ENCODE results near the gene DMXL2. TPM values are rescaled to one million over a fixed set of nuclear protein-coding genes. Genes with fewer than 3 reads are reported as not detected.

DMXL2 gene
- total RNA-seq, 1 donor from 2014 or later, result 23.6 TPM

DNA sequence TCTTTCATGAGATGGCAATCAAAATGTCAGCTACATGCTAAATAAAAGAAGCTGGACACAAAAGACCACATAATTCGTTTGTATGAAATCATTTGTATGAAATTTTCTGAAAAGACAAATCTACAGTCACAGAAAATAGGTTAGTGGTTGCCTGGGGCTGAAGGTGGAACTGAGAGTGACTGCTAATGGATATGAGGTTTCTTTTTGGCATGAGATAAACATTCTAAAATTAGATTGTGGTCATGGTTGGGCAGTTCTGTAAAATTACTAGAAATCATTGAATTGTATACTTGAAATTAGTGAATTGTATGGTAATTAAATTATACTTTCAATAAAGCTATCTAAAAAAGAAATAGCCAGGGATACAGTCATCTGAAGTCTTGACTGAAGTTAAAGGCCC is 2.7 kb upstream of the DMXL2 start:
- Histone ChIP-seq H3K9me3 (no peaks in the 10 kb centered on the region), H3K4me3 (no peak overlapping the region), H3K36me3 (no peaks in the 10 kb centered on the region), H3K27me3 (no peaks in the 10 kb centered on the region), H3K4me1 (peaks cover 23% of the 10 kb centered on the region), H3K27ac (no peak overlapping the region)
- TF ChIP-seq, protein P1, sequence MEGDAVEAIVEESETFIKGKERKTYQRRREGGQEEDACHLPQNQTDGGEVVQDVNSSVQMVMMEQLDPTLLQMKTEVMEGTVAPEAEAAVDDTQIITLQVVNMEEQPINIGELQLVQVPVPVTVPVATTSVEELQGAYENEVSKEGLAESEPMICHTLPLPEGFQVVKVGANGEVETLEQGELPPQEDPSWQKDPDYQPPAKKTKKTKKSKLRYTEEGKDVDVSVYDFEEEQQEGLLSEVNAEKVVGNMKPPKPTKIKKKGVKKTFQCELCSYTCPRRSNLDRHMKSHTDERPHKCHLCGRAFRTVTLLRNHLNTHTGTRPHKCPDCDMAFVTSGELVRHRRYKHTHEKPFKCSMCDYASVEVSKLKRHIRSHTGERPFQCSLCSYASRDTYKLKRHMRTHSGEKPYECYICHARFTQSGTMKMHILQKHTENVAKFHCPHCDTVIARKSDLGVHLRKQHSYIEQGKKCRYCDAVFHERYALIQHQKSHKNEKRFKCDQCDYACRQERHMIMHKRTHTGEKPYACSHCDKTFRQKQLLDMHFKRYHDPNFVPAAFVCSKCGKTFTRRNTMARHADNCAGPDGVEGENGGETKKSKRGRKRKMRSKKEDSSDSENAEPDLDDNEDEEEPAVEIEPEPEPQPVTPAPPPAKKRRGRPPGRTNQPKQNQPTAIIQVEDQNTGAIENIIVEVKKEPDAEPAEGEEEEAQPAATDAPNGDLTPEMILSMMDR (IDR thresholded peaks at IDR 0.05), result no peak
- TF ChIP-seq POLR2AphosphoS5 (IDR thresholded peaks at IDR 0.05; ENCODE audit: insufficient read depth in 1 of 2, low read depth in 1 of 2) (no peak), POLR2A (IDR thresholded peaks at IDR 0.05) (no peak)
- intact Hi-C loops (cut with DNase I), result no loop called here
- DNase-seq (ENCODE audit: extremely low spot score in 2 of 2), result no peak

DNA sequence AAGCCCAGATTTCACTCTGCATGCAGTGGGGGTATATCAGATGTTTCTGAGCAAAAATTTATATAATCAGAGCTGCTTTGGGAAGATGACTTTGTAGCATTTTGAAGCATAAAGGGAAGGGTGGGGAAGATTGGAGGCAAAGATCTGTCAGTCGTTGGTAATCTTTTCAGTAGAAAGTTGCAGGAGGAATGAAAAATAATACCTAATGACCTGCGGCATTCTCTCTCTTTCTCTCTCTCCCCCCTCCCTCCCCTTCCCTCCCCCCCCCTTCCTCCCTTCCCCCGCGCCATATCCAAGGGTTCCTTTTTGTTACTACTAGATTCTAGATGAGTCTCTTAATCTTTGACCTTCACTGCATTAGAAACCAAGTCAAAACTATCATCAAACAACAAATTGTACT is 1.5 kb upstream of the DMXL2 start:
- Histone ChIP-seq H3K36me3 (no peaks in the 10 kb centered on the region), H3K4me1 (peaks cover 23% of the 10 kb centered on the region), H3K4me3 (no peak overlapping the region), H3K27ac (no peak overlapping the region), H3K9me3 (no peaks in the 10 kb centered on the region), H3K27me3 (no peaks in the 10 kb centered on the region)
- TF ChIP-seq POLR2A (IDR thresholded peaks at IDR 0.05) (no peak), POLR2AphosphoS5 (IDR thresholded peaks at IDR 0.05; ENCODE audit: insufficient read depth in 1 of 2, low read depth in 1 of 2) (no peak)
- TF ChIP-seq, protein P1 (IDR thresholded peaks at IDR 0.05), result no peak
- intact Hi-C loops (cut with DNase I), result no loop called here
- DNase-seq (ENCODE audit: extremely low spot score in 2 of 2), result no peak

DNA sequence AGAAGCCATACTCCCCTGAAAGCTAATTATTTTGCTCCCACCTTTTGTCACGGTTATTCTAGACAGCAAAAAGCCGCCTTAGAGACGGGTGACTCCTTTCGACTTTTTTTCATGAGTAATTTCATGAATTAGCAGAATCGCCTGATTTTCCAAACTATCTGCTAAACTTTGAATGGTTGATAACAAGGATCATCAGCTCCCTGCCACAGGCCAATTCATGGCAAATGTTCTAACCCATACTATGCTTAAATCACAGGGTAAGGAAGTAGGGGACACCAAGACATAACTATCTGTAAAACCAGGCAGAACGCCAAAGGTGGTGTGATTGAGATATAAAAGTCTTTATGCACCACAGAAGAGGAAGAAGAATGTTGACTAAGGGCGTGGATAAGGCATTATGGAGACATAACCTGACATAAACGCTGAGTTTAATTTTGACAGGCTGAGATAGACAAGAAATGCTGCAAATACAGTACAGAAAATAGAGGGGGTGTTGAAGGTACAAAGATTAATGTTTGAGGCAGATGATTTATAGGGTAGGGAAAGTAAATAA is 891 bp upstream of the DMXL2 start:
- H3K4me3 ChIP-seq, result peak overlapping the region; percentile 54 to 79
- intact Hi-C loops (cut with DNase I), result no loop called here
- H3K27me3 ChIP-seq, result no peaks in the 10 kb centered on the region
- H3K27ac ChIP-seq, result peak overlapping the region; percentile 64
- TF ChIP-seq POLR2A (IDR thresholded peaks at IDR 0.05), result no peak
- TF ChIP-seq, protein P1 (IDR thresholded peaks at IDR 0.05), result no peak
- TF ChIP-seq POLR2AphosphoS5 (IDR thresholded peaks at IDR 0.05; ENCODE audit: insufficient read depth in 1 of 2, low read depth in 1 of 2), result no peak
- H3K36me3 ChIP-seq, result no peaks in the 10 kb centered on the region
- H3K9me3 ChIP-seq, result no peaks in the 10 kb centered on the region
- DNase-seq (ENCODE audit: extremely low spot score in 2 of 2), result no peak
- H3K4me1 ChIP-seq, result peaks cover 23% of the 10 kb centered on the region

DNA sequence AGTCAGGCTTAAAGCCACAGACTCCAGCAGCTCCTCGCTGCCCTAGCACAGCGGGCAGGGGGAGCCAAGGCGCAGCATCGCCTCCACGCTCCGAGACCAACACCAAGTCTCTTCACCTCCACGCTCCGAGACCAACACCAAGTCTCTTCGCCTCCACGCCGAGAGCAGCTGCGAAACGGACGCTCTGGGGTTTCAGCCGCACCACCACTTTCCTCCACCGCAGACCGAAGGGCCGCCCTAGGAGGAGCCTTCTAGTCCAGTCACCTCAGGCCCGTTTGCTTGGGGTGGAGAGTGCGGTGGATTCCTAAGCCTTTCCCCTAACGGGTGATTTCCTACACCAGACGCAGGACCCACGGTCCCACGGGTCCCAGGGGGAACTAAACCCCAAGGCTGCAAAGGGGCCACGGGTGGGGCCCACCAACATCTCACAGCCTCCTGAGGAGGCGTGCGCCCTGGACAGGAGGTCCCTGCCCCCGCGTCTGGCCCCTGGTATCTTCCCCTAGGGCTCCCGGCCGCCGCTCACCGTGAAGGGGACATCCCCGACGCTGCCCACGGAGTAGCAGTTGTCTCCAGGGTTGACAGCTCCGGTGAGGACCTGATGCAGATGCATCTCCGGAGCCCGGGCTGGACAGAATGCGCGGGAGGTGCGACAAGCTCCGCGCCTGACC is 501 bp downstream of the DMXL2 start:
- Histone ChIP-seq H3K4me1 (peaks cover 23% of the 10 kb centered on the region), H3K4me3 (peak overlapping the region; percentile 54 to 79), H3K27me3 (no peaks in the 10 kb centered on the region), H3K27ac (peak overlapping the region; percentile 64), H3K9me3 (no peaks in the 10 kb centered on the region), H3K36me3 (no peaks in the 10 kb centered on the region)
- no peak for TF ChIP-seq POLR2AphosphoS5 (IDR thresholded peaks at IDR 0.05; ENCODE audit: insufficient read depth in 1 of 2, low read depth in 1 of 2)
- TF ChIP-seq POLR2A (IDR thresholded peaks at IDR 0.05), result no peak
- TF ChIP-seq, protein P1 (IDR thresholded peaks at IDR 0.05), result peak in 1 of 3 experiments; percentile 3
- DNase-seq (ENCODE audit: extremely low spot score in 2 of 2), result no peak
- intact Hi-C loops (cut with DNase I), result no loop called here

DNA sequence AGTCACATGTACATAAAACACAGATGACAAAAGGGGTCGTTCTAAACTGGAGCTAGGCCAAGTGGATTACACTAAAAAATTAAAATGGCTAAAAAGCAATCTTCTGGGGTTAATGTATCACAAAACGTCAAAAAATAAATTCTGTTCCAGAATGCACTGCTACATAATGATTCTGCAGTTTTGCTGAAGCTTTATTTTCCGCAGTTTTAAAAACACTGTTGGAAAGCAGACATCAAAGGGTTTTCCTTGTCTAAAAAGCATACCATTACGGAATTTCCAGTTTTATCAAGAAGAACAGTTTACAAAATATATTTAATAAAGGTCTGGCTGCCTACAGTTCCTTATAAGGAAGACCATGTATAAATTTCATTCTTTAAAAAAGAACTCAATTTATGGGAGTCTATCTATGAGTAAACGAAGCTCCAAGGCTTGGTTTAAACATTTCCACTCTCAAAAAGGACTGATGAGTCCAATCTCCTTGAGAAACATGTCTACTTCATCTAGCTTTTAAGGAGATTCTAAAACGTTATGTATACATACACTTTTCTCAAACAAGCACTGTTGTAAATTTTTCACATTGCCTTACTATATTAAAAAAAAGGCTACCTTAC is 1.3 kb downstream of the DMXL2 start:
- Histone ChIP-seq H3K36me3 (no peaks in the 10 kb centered on the region), H3K27ac (peak overlapping the region; percentile 64), H3K9me3 (no peaks in the 10 kb centered on the region), H3K4me3 (peak overlapping the region; percentile 54 to 79), H3K27me3 (no peaks in the 10 kb centered on the region), H3K4me1 (peaks cover 23% of the 10 kb centered on the region)
- no peak for TF ChIP-seq POLR2AphosphoS5 (IDR thresholded peaks at IDR 0.05; ENCODE audit: insufficient read depth in 1 of 2, low read depth in 1 of 2)
- TF ChIP-seq, protein P1 (IDR thresholded peaks at IDR 0.05), result no peak
- TF ChIP-seq POLR2A (IDR thresholded peaks at IDR 0.05), result no peak
- DNase-seq (ENCODE audit: extremely low spot score in 2 of 2), result no peak
- intact Hi-C loops (cut with DNase I), result no loop called here
